Measurements from ENCODE around the gene IQSEC1. TPM values are rescaled to one million over a fixed set of nuclear protein-coding genes. Genes with fewer than 3 reads are reported as not detected.

The IQSEC1 gene
- total and polyA plus RNA-seq, 2 donors (not counting 3 experiments of a cell fraction or from before 2014, with no cell fraction given) = 5.2 to 18.0 TPM

- no peak for FAIRE-seq
- DNase-seq (ENCODE audit: low read depth, low spot score) = no peak
- no TSS peak for BruUV-seq (replicated peaks)
- H3K4me3 ChIP-seq (replicated peaks in 1 of 3; ENCODE audit: insufficient read depth in 1 of 3, low read depth in 1 of 3, low read length in 3 of 3) = no peak overlapping the region
- H2AFZ ChIP-seq (ENCODE audit: low read depth, low read length) = no peak overlapping the region
- no peaks in the 10 kb centered on the region for H3K9me3 ChIP-seq (replicated peaks; ENCODE audit: control insufficient read depth, insufficient read depth, low read length)
- no peaks in the 10 kb centered on the region for H3K36me3 ChIP-seq (ENCODE audit: control insufficient read depth in 2 of 2, extremely low read depth in 1 of 2, insufficient read depth in 2 of 2, low read length in 2 of 2)
- H3K27me3 ChIP-seq (ENCODE audit: control insufficient read depth in 2 of 2, insufficient read depth in 2 of 2, low read length in 2 of 2) = peaks cover 0 to 1% of the 10 kb centered on the region in 2 experiments
- dilution Hi-C loops (cut with MboI; ENCODE audit: extremely low pct_ligation_motif_present, low sequenced_read_pairs) (no loop called here), intact Hi-C loops (cut with micrococcal nuclease) (no loop called here)
- H3K4me1 ChIP-seq (ENCODE audit: control insufficient read depth, extremely low read depth, insufficient read depth, low read length) = no peaks in the 10 kb centered on the region
- H3K4me2 ChIP-seq (ENCODE audit: insufficient read depth, low read length) = no peak overlapping the region
- TF ChIP-seq POLR2AphosphoS5 (IDR thresholded peaks at IDR 0.05; ENCODE audit: insufficient read depth, low read depth, low read length) (no peak), EZH2 (IDR thresholded peaks at IDR 0.05; ENCODE audit: borderline replicate concordance, low read depth, low read length, severe bottlenecking) (no peak), MAX (IDR thresholded peaks at IDR 0.05; ENCODE audit: insufficient read depth, insufficient read length) (no peak), CTCF (IDR thresholded peaks at IDR 0.05; ENCODE audit: extremely low read depth in 1 of 2, insufficient read depth in 1 of 2, low read depth in 1 of 2, low read length in 2 of 2) (no peak)
- H3K79me2 ChIP-seq (ENCODE audit: control insufficient read depth, insufficient read depth, low read length) = no peaks in the 10 kb centered on the region
- H3K27ac ChIP-seq (ENCODE audit: insufficient read depth, low read depth, low read length) = no peak overlapping the region
- H3K9me1 ChIP-seq (replicated peaks; ENCODE audit: control insufficient read depth, extremely low read depth, insufficient read depth, low read length) = no peaks in the 10 kb centered on the region
- no peak overlapping the region for H3K9ac ChIP-seq (replicated peaks; ENCODE audit: extremely low read depth, insufficient read depth, low read length)
- no peaks in the 10 kb centered on the region for H4K20me1 ChIP-seq (replicated peaks; ENCODE audit: control insufficient read depth, extremely low read depth, insufficient read depth, low read length)
- CTCF ChIA-PET = interaction anchor here (0.8 to 1.0 kb wide), 2 partner anchors 34 to 73 kb away, joined by 3 read pairs; no protein-coding TSS in a partner anchor
- POLR2A ChIA-PET = no interaction called here
Observed at GRCh38 chr3:13018561-13019242, 54.5 kb downstream of the IQSEC1 start.
